Endometrium (tissue), 2 donors: ENCODE data around the gene FASTK.
"Not testable (repeated sequence)": the region's sequence is repeated elsewhere in the genome, so short reads cannot be mapped to it uniquely, and the experiment has no call there.

ENCODE experiments used
- FAIRE-seq: peaks from 2 replicates; lab custom pipeline; 2012; peaks lifted over from hg19 to GRCh38; lab: Jason Lieb, UNC
- donor health status: control.
- donor health status: control.

FASTK gene

DNA sequence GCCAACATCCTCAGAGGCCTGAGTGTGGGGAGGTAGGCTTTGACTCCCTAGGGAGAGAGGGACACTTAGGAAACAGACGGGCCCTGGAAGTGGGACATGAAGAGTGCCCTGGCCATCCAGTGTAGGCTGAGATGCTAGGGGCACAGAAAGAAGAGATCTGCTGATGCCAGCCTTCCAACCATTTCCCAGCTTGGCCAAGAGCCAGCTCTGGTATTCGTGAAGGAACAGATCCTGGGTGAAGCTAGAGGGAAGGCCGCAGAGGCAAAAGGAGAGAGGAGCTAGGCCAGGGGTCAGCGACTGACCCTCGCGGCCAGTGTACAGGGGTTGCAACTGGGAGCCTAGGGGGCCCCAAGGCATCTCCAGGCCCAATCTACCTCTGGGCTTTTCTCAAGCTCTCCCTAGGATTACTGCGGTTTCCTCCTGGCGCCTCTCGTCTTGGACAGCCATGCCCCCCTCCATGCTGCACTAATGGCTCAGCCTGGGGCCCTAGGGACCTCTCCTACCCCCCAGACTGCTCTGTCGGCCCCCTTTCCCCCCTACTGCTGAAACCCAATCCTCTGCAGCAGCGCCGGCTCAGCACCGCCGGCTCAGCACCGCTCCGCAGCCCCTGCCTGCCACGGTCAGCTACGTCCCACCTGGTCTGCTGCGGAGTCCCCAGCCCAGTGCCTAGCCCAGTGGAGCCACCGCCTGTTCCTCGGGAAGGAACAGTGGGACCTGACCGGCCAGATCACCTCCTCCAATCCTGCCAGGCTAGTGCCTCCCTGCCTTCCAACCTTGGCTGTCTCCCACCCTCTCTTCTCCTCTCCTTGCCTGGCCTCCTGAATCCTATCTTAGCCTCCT, 32.4 kb downstream of the FASTK start, which contains the start of gene ASIC3:
Gene ASIC3, plus strand, starts transcription at position 556 of the 840 bp plus-strand sequence. CDS start 355 bp downstream, outside the sequence.
- FAIRE-seq: no peak

DNA sequence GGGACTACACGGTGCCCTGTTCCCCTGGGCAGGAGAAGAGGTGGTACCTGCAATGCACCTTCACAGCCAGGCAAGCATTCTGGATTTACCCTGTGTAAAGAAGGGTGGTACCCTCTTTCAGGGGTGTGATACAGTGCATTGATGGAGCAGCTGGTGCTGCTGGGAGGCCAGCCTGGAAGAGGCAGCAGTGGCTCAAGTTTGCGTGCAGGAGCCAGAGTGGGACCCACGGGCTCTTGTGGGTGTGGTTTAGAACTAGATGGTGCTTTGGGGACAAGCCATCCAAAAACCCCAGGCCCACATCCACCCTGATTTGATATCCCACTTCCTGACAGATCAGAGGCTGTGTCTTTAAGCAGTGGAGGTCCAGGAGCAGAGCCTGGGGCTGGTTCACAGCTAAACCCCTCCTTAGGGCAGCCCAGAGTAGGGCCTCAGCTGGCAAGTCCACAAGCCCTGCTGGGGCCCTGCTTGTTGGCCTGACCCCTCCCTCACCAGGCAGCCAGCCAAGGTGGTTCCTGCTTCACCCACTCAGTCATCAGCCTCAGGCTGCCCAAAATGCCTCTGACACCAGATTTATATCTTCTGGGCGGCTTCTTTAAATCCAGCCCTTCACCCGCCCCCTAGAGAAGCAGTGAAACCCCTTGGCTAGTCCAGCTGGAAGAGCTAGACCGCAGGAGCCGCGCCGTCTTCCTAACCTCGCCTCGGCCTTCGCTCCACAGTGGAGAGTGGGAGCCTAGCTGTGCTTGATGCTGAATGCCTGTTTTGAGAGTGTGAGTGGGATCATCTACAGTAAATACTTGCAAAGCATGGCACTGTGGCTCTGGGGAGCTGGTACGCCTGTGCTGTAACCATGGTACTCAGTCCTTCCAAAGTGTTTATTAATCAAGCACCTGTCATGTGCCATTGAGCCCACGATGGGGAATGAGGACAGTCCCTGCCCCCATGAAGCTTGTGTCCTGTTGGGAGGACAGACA, 33.7 kb downstream of the FASTK start:
- FAIRE-seq: no peak

DNA sequence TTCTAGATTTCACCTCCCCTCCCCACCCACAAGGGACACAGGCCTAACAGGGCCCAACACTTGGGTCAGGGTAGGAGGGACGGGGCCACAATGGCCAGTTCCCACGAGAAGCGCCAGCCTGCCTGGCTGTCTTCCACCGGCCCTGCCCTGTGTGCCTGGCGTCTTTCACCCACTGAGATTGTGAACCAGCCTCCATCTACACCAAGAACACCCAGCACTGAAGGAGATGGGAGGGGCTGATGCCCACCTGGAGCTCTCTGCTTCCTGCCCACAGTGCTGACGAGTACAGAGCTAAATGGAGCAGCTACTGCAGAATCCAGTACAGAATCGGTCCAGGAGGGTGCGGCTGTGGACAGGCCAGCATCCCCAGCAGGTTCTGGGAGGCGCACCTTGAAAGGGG, 34.6 kb downstream of the FASTK start:
- no peak for FAIRE-seq

DNA sequence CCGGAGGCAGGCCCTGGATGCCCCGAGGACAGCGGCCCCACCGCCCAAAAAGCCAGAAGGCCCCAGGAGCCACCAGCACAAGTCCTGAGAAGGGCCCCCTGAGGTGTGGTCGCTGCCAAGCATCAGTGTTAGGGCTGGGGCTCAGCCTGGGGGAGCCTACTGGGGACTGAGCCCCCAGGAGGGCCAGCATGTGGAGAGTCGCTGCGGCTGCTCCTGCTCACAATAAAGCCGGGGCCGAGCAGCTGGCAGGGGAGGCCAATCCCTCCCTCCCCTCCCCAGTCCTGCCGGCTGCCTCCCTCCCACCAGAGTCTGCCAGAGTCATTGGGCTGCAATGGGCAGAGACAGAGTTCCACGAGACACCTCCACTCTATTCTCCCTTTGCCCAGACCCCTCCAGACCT, 35.3 kb downstream of the FASTK start:
- FAIRE-seq: no peak

DNA sequence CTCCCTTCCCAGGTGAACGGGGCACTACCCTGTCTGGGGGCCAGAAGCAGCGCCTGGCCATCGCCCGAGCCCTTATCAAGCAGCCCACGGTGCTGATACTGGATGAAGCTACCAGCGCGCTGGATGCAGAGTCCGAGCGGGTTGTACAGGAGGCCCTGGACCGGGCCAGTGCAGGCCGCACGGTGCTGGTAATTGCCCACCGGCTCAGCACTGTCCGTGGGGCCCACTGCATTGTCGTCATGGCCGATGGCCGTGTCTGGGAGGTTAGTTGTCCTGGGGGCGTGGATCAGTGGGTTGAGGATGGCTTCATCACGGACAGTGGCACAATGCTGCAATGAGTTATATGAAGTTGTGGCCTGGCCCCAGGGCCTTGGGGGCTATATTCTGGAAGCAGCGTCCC, 36.6 kb downstream of the FASTK start:
- no peak for FAIRE-seq

DNA sequence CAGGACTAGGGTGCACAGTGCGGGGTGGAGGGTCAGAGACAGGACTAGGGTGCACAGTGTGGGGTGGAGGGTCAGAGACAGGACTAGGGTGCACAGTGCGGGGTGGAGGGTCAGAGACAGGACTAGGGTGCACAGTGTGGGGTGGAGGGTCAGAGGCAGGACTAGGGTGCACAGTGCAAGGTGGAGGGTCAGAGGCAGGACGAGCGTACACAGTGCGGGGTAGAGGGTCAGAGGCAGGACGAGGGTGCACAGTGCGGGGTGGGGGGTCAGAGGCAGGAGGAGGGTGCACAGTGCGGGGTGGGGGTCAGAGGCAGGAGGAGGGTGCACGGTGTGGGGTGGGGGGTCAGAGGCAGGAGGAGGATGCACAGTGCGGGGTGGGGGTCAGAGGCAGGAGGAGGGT, 37.2 kb downstream of the FASTK start:
- not testable (repeated sequence) for FAIRE-seq

DNA sequence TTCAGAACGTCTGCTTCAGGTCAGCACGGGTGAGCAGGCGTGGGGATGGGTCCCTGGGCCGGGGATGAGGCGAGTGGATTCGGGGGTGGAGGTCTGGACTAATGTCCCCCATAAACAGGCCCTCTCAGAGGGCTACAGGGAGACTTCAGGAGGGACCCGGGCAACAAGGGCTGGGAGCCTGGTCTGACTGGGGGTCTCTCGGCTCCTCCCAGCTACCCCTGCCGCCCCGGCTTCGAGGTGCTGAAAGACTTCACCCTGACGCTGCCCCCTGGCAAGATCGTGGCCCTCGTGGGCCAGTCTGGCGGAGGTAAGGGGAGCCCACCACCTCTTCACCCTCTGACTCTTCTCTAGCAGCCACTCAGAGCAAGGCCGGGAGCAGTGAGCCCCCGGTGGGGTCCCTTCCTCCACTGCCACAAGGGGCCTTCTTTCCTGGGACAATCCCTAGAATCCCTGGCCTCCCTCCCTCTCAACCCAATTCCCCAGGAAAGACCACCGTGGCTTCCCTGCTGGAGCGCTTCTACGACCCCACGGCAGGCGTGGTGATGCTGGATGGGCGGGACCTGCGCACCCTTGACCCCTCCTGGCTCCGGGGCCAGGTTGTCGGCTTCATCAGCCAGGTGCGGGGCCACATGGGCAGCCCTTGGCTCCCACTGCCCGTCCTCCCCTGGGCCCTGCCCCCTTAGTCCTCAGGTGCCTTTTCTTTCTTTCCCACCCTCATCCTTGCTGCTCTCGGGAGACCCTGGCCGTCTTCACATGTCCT, 39.8 kb downstream of the FASTK start:
- FAIRE-seq: no peak

DNA sequence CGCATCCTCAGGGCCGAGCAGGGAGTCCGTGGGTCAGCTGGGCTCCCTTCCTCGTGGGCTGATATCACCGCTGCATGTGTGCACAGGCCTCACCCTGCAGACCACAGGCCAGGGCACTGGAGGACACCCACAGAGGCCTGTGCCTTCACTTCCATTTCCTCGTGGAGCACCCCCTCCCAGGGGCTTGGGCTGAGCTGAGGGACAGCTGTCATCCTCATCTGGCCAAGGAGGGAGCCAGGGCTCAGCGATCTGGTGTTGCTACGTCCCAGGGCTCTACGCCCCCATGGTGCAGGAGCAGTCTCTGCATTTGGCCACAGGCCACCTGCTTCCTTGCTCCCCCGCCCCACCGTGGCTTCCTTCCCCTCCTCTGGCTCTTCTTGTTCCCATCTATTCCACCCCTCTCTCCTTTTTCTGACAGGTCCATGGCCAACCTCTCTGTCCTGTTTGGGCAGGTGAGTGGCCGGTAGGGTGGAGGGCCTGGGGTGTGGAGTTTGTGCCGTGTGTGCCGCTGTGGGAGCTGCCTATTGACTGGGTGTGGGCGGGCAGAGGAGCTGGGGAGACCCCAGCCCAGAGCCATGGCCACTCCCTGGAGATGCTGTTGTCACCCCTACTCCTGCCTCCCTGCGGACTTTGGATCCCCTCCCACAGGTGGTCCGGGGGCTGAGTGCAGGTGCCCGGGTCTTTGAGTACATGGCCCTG, 40.6 kb downstream of the FASTK start:
- no peak for FAIRE-seq

DNA sequence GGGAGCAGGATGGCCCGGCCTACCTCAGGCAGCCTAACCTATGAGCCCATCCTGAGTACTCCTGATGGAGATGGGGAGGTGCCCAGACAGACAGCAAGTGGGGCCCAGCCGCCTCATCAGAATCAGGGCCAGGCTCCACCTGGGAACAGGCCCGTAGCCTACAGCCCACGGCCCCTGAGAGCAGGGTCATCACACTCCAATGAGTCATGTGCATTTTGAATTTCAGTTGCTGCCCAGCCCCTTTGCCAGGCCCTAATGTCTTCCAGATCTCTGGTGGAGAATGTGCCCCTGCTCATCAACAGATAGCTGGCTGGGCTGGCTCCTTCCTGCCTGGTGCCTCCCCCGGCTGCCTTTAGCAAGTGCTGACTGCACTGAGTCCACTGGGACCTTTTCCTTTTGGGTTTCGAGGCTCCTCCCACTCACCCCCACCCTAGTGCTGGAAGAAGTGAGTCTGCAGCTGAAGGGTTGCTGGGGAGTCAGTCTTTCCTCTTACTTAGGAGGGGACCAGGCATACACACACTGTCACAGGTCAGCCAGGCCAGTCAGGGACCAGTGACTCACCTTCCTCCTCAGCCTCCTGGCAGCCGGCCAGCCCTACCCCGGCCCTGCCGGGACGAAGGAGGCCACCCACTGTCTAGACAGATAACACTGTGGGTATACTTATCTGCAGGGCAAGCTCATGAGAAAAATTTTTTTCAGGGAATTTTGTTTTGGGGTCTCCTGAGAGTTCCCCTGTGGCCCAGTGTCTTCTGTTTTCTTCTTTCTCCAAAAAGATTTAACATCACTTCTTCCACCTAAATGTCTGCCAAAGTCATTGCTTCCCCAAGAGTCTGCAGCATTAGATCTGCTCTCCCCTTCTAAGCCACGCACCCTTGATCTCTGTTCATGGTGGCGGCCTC, 41.4 kb downstream of the FASTK start:
- FAIRE-seq: no peak

DNA sequence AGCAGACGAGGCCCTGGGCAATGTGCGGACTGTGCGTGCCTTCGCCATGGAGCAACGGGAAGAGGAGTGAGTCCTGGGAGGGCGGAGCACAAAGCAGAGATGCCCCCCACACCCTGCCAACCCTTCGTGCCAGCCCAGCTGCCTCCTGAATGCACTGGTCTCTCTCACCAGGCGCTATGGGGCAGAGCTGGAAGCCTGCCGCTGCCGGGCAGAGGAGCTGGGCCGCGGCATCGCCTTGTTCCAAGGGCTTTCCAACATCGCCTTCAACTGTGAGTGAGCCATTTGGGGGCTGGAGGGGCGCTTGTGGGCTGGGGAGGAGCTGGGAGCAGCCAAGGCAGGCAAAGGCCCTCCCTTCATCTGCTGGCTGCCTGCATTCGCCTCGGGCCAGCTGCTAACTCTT, 44.7 kb downstream of the FASTK start:
- no peak for FAIRE-seq

DNA sequence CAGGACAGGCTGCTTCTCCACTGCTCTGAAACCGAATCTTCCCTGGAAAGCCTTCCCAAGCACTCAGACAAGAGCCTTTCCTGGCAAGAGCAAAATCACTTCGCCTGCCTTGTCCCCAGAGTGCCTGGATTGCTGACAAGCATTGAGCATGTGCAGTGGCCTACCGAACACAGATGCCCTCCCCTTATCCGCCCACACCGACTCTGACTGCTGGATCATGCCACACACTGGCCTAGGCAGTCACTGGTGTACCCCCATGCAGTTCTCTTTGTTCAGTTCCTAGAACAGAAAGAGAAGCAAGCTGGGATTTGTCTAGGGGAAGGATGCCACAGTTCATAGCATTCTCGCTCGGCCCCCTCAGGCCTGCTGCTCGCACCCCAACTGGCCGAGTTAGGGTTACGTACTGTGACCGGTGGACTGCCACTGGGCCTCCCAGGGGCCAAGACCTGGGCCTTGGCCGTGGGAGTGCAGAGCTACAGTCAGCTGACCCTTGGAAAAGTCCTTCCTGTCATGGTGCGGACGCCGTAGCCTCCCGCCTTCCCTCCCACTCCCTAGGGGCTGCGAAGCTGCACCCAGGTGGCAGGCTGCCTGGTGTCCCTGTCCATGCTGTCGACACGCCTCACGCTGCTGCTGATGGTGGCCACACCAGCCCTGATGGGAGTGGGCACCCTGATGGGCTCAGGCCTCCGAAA, 45.4 kb downstream of the FASTK start:
- no peak for FAIRE-seq

DNA sequence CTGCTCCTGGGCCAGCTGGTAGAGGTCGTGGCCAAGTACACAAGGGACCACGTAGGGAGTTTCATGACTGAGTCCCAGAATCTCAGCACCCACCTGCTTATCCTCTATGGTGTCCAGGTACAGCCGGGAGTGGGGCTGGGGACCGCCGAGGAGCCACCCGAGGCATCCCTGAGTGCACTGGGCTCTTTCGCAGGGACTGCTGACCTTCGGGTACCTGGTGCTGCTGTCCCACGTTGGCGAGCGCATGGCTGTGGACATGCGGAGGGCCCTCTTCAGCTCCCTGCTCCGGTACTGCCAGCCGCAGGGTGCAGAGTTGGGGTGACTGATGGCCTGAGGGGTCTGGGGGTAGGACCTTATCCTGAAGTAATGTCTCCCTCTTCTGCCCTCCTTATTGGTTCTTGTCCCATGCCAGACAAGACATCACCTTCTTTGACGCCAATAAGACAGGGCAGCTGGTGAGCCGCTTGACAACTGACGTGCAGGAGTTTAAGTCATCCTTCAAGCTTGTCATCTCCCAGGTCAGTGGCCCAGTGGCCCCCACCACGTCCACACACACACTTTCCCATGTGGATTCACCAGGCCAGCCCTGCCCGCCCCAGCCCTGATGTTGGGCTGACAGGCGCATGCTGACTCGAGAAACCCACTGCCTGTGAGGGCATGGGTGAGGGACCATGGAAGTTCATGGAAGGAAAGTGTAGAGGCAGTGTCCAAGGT, 46.1 kb downstream of the FASTK start:
- FAIRE-seq: no peak

DNA sequence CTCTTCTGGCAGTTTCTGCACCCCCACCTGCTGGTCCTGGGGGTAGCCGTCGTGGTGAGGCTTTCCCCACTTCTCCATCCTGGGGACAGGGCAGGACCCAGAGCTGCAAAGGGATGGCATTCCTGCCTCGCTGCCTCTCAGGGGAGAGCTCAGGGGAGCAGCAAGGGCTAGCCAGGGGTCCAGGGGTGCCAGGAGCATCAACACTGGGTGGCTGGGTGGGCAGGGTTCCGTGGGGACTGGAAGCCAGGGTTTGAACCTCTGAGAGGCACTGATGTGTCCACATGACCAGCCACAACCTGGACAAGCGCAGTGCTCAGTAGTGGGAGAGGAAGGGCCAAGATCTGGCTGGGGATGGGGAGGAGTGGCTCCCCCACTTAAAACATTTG, 46.8 kb downstream of the FASTK start:
- FAIRE-seq: no peak

DNA sequence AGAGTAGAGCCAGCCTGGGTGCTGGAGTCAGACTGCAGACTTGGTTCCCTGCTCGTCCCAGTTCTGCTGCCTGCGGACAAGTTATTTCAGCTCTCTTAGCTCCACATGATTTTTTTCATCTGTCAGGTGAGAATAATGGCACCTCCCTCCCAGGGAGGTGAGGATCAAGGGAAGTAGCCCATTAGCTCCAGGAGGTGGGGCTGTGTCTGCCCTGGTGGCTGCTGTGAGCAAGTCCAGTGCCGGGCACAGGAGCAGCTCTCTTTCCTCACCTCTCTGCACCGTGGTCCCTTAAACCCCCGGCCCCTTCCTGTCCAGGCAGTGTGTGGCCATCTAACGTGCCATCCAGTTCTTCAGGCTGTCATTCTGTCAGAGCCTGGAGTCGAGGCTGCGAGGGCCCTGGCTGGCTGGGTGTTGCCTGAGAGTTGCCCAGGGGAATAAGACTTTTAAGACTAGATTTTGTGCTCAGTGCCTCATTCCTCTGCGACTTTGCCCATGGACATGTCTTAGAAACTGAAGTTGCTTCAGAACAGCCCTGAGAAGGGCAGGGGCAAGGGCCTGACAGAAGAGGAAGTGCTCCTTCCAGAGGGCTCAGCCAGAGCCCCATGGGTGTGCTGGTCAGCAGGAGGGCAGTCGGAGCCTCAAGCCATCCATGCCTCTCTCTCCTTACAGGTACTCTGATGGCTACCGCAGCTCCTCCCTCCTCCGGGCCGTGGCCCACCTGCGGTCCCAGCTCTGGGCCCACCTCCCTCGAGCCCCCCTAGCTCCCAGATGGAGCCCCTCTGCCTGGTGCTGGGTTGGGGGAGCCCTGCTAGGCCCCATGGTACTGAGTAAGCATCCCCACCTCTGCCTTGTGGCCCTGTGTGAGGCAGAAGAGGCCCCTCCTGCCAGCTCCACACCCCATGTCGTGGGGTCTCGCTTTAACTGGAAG, 47.4 kb downstream of the FASTK start:
- FAIRE-seq: no peak

DNA sequence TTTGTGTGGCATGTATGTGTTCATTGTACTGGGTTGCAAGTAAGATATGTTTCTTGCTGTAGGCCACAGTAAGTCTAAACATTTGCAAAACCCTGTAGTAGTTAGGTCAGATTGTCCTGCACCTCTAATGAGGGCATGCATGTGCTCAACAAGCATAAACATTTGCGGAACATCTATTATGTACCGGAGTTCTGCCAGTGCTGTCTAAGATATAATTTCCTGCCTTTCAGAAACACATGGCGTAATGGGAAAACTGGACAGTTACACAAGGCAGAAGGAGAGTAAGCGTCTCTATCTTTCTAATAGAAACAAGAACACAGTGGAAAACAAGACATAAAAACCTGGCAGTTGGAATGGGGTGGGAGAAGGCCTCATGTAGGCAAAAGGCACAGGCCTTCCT, 49.6 kb downstream of the FASTK start:
- peak; percentile 50 for FAIRE-seq

DNA sequence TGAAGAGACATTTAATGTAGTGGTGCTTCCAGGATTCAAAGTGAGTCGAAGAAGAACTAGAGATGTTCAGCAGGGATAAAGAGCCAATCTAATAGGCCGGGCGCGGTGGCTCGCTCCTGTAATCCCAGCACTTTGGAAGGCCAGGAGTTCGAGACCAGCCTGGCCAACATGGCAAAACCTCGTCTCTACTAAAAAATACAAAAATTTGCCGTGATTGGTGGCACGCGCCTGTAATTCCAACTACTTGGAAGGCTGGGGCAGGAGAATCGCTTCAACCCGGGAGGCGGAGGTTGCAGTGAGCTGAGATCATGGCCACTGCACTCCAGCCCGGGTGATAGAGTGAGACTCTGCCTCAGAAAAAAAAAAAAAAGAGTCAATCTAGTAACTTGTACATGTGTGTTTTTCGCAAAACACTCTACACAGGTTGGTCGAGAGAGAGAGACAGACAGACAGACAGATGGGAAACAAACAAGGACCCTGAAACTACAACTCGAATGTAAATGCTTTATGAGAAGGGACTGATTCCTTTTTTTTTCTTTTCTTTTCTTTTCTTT, 51.6 kb downstream of the FASTK start:
- FAIRE-seq: no peak

DNA sequence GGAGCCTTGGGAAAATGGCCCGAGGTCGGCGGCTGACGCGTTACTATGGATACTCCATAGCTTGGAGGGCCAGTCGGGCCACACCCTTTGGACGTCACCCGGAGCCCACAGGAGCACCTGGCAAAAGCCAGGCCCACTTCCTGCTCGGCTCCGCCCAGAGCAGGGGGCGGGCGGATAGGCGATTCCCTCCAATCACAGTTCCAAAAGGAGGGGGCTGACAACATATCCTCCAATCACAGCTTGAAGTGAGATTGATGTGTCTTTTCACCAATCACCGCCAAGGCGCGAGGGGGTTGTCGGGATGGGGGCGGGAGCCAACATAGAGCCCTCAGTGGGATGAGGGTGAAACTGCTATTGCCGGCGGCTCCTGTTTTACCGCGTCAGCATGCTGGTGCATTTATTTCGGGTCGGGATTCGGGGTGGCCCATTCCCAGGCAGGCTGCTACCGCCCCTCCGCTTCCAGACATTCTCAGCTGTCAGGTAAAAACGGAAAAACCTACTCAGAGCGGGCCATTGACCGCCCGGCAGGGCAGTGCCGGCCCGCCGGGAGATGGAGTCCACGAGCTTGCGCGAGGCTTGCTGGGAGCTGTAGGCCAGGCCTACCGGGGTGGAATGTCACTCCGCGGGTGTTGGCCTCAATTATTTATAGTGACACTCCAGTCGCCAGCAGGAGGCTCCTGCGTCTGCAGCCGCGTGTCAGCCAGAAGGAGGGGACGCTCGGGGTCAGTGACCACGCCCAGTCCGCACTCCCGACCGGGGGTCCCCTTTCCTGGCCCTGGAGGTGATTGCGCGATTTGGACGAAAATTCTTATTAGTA, 52.3 kb downstream of the FASTK start, which contains the start of gene ABCB8:
Gene ABCB8, plus strand, starts transcription at position 320 of the 817 bp plus-strand sequence. Its CDS starts 66 bp downstream, at position 386.
- peak; percentile 95 for FAIRE-seq
